ENCODE data around the gene PRELID3B.
"Not testable (repeated sequence)": the region's sequence is repeated elsewhere in the genome, so short reads cannot be mapped to it uniquely, and the experiment has no call there.

Gene PRELID3B

DNA sequence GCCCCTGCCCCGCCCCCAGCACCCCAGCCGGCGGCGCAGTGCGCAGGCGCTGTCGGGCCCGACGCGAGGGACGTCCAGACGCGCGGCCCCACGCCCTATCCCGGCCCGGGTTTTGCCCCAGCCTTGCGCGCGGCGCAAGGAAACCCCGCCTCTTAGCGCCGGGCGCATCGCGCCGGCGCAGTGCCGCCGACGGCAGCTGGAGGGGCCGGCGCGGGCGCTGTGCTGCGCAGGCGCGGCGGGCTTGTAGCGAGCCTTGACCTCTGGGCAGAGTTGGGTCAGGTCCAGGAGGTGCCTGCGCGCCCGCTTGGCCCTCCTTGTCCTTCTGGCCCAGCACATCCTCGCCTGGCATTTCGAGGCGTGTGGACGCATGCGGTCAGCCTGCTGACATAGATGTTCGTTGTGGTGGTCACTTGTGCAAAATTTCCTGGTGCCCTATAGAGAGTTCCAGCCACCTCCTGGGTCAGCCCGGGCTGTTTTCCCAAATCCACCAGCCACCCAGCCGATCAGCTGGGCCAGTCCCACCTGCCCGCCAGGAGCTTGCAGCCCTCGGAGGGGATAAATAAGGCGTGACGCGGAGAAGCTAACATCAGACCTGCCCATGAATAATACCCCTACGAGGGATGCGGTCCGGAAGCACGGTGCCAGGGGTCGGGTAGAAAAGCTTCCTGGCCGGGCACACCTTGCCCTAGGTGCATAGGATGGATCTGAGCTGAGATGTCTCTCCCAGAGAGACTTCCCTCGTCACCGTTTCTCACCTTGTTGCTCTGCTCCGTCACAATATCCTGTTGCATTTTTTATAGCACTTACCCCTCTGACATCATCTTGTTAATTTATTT lies 428 bp upstream of the PRELID3B start:
- Histone ChIP-seq H3K27ac (ENCODE audit: low read depth, low read length) (no peak overlapping the region), H3K36me3 (ENCODE audit: control insufficient read depth, insufficient read depth, low read length) (no peaks in the 10 kb centered on the region), H3K18ac (ENCODE audit: low read length) (no peak overlapping the region), H2BK15ac (replicated peaks; ENCODE audit: low read depth) (no peak overlapping the region), H3K23ac (ENCODE audit: low read length) (no peak overlapping the region), H3K79me1 (ENCODE audit: low read length) (peaks cover 6% of the 10 kb centered on the region), H2BK5ac (ENCODE audit: low read length) (no peak overlapping the region), H3K79me2 (ENCODE audit: control insufficient read depth, insufficient read depth, low read length) (peaks cover 21% of the 10 kb centered on the region), H3K27me3 (ENCODE audit: insufficient read depth, low read length, poor library complexity) (no peaks in the 10 kb centered on the region), H4K5ac (ENCODE audit: low read length) (no peak overlapping the region), H2BK120ac (ENCODE audit: low read depth, low read length) (no peak overlapping the region), H2AK5ac (ENCODE audit: low read length) (no peak overlapping the region), H3K56ac (ENCODE audit: low read length) (peak overlapping the region; percentile 91), H3K4me2 (ENCODE audit: low read length) (peak overlapping the region; percentile 54), H3K4me3 (ENCODE audit: low read length) (no peak overlapping the region), H3K4ac (ENCODE audit: low read depth, low read length) (no peak overlapping the region), H3K9ac (ENCODE audit: low read length) (peak overlapping the region; percentile 87), H4K8ac (ENCODE audit: low read depth, low read length) (peak overlapping the region; percentile 17), H3K4me1 (ENCODE audit: control insufficient read depth, low read depth, low read length) (peaks cover 5% of the 10 kb centered on the region)
- DNase-seq, result peak; percentile 92
- no CpG with 5 or more reads among the region's 66 CpGs for whole genome bisulfite sequencing (ENCODE audit: extremely low coverage, insufficient coverage, low lambda C conversion rate)

DNA sequence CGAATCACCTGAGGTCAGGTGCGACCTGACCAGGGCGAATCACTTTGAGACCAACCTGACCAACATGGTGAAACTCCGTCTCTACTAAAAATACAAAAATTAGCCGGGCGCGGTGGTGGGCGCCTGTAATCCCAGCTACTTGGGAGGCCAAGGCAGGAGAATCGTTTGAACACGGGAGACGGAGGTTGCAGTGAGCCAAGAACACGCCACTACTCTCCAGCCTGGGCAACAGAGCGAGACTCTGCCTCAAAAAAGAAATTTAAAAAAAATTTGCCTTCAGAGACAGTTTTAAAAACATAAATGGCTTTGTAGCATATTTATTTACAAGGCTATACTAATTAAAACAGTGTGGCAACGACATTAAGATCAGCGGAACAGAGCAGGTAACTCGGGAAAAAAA lies 1.1 kb downstream of the PRELID3B start:
- H3K23ac ChIP-seq (ENCODE audit: low read length); H2BK5ac ChIP-seq (ENCODE audit: low read length); H3K4me2 ChIP-seq (ENCODE audit: low read length); H4K8ac ChIP-seq (ENCODE audit: low read depth, low read length); DNase-seq; H4K5ac ChIP-seq (ENCODE audit: low read length); H3K4me3 ChIP-seq (ENCODE audit: low read length); H3K4ac ChIP-seq (ENCODE audit: low read depth, low read length); H3K27me3 ChIP-seq (ENCODE audit: insufficient read depth, low read length, poor library complexity); H3K27ac ChIP-seq (ENCODE audit: low read depth, low read length); H2BK15ac ChIP-seq (replicated peaks; ENCODE audit: low read depth); H3K4me1 ChIP-seq (ENCODE audit: control insufficient read depth, low read depth, low read length); H3K9ac ChIP-seq (ENCODE audit: low read length); H2BK120ac ChIP-seq (ENCODE audit: low read depth, low read length); H3K36me3 ChIP-seq (ENCODE audit: control insufficient read depth, insufficient read depth, low read length); H3K79me1 ChIP-seq (ENCODE audit: low read length); H3K18ac ChIP-seq (ENCODE audit: low read length); H3K56ac ChIP-seq (ENCODE audit: low read length); H2AK5ac ChIP-seq (ENCODE audit: low read length): not testable (repeated sequence)
- WGBS (ENCODE audit: extremely low coverage, insufficient coverage, low lambda C conversion rate), result no CpG with 5 or more reads among the region's 16 CpGs
- peaks cover 23% of the 10 kb centered on the region for H3K79me2 ChIP-seq (ENCODE audit: control insufficient read depth, insufficient read depth, low read length)

DNA sequence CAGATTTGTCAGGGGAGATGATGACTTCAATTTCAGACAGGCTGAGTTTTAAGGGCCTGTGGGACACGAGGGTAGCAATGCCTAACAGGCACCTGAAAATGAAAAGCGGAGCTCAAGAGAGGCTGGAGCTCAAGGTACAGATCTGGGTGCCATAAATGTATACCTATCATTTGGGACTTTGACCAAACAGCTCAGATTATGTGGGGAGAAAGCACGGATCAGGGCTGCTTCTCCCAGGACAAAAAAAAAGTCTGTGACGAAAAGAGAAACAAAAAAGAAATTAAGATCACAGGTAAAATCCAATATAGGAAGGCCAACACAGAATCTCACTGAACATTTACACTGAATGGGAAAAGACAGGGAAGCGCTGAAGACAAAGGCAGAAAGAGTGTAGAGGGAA lies 1.9 kb downstream of the PRELID3B start:
- Histone ChIP-seq H3K18ac (ENCODE audit: low read length) (no peak overlapping the region), H3K79me1 (ENCODE audit: low read length) (peaks cover 6% of the 10 kb centered on the region), H3K27me3 (ENCODE audit: insufficient read depth, low read length, poor library complexity) (no peaks in the 10 kb centered on the region), H3K9ac (ENCODE audit: low read length) (peak overlapping the region; percentile 33), H3K23ac (ENCODE audit: low read length) (no peak overlapping the region), H3K4me1 (ENCODE audit: control insufficient read depth, low read depth, low read length) (peaks cover 5% of the 10 kb centered on the region), H4K8ac (ENCODE audit: low read depth, low read length) (no peak overlapping the region), H2BK120ac (ENCODE audit: low read depth, low read length) (no peak overlapping the region), H4K5ac (ENCODE audit: low read length) (no peak overlapping the region), H2BK5ac (ENCODE audit: low read length) (no peak overlapping the region), H2AK5ac (ENCODE audit: low read length) (no peak overlapping the region), H3K36me3 (ENCODE audit: control insufficient read depth, insufficient read depth, low read length) (peaks cover 4% of the 10 kb centered on the region), H2BK15ac (replicated peaks; ENCODE audit: low read depth) (no peak overlapping the region), H3K27ac (ENCODE audit: low read depth, low read length) (no peak overlapping the region), H3K4ac (ENCODE audit: low read depth, low read length) (no peak overlapping the region), H3K79me2 (ENCODE audit: control insufficient read depth, insufficient read depth, low read length) (peaks cover 23% of the 10 kb centered on the region), H3K56ac (ENCODE audit: low read length) (peak overlapping the region; percentile 52), H3K4me2 (ENCODE audit: low read length) (no peak overlapping the region), H3K4me3 (ENCODE audit: low read length) (no peak overlapping the region)
- WGBS (ENCODE audit: extremely low coverage, insufficient coverage, low lambda C conversion rate), result no CpG with 5 or more reads among the region's 5 CpGs
- DNase-seq, result no peak

DNA sequence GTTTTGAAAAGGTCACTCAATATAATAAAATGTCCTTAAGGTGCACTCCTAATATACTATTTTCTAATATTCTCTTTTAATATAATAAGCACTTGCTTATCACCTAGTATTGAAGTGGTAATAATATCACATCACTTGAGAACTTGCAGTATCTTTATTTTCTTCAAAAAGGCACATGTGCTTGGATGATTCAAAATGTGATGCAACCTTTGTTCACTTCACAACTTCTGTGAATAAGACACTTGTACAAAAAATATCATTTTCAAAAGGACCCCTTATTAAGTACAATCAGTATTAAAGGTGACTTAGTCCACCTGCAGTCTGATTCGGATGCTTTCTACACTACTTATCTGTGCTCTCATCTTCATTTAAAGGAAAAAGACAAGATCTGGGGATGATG lies 3.4 kb downstream of the PRELID3B start:
- H3K4me2 ChIP-seq (ENCODE audit: low read length), result no peak overlapping the region
- H4K5ac ChIP-seq (ENCODE audit: low read length), result no peak overlapping the region
- no peak overlapping the region for H3K4me3 ChIP-seq (ENCODE audit: low read length)
- no peak overlapping the region for H3K9ac ChIP-seq (ENCODE audit: low read length)
- no peak overlapping the region for H2BK5ac ChIP-seq (ENCODE audit: low read length)
- peaks cover 6% of the 10 kb centered on the region for H3K79me1 ChIP-seq (ENCODE audit: low read length)
- no peak overlapping the region for H2AK5ac ChIP-seq (ENCODE audit: low read length)
- no peak overlapping the region for H3K56ac ChIP-seq (ENCODE audit: low read length)
- WGBS (ENCODE audit: extremely low coverage, insufficient coverage, low lambda C conversion rate), result no CpG with 5 or more reads among the region's 1 CpG
- no peak overlapping the region for H3K23ac ChIP-seq (ENCODE audit: low read length)
- peaks cover 5% of the 10 kb centered on the region for H3K4me1 ChIP-seq (ENCODE audit: control insufficient read depth, low read depth, low read length)
- no peak overlapping the region for H2BK15ac ChIP-seq (replicated peaks; ENCODE audit: low read depth)
- H3K4ac ChIP-seq (ENCODE audit: low read depth, low read length), result no peak overlapping the region
- H3K36me3 ChIP-seq (ENCODE audit: control insufficient read depth, insufficient read depth, low read length), result peaks cover 4% of the 10 kb centered on the region
- H4K8ac ChIP-seq (ENCODE audit: low read depth, low read length), result no peak overlapping the region
- H3K27me3 ChIP-seq (ENCODE audit: insufficient read depth, low read length, poor library complexity), result no peaks in the 10 kb centered on the region
- H3K18ac ChIP-seq (ENCODE audit: low read length), result no peak overlapping the region
- H3K27ac ChIP-seq (ENCODE audit: low read depth, low read length), result no peak overlapping the region
- H3K79me2 ChIP-seq (ENCODE audit: control insufficient read depth, insufficient read depth, low read length), result peaks cover 23% of the 10 kb centered on the region
- H2BK120ac ChIP-seq (ENCODE audit: low read depth, low read length), result no peak overlapping the region
- no peak for DNase-seq

DNA sequence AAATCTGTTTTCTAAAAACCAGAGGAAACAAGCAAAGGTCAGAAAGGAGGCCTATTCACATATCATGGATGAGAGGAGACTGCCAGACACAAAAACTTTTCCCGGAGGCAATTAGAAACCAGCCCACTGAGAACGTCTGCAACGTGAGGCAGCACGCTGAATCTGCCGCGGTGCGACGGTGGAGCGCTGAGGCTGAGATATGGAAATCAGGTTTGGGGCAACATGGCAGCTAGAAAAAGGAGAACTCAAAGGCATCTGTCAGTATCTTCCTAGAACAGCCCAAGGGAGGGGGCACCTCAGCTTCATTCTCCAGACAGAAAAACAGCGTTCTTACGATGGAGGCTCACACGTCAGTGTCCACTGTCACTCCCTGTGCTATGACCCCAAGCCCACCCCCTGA lies 5.2 kb downstream of the PRELID3B start:
- Histone ChIP-seq H3K23ac (ENCODE audit: low read length) (no peak overlapping the region), H3K4ac (ENCODE audit: low read depth, low read length) (no peak overlapping the region), H3K36me3 (ENCODE audit: control insufficient read depth, insufficient read depth, low read length) (peaks cover 4% of the 10 kb centered on the region), H3K27me3 (ENCODE audit: insufficient read depth, low read length, poor library complexity) (no peaks in the 10 kb centered on the region), H2AK5ac (ENCODE audit: low read length) (no peak overlapping the region), H2BK120ac (ENCODE audit: low read depth, low read length) (no peak overlapping the region), H3K56ac (ENCODE audit: low read length) (no peak overlapping the region), H3K9ac (ENCODE audit: low read length) (no peak overlapping the region), H3K4me3 (ENCODE audit: low read length) (no peak overlapping the region), H3K27ac (ENCODE audit: low read depth, low read length) (no peak overlapping the region), H2BK5ac (ENCODE audit: low read length) (no peak overlapping the region), H3K79me1 (ENCODE audit: low read length) (peaks cover 6% of the 10 kb centered on the region), H3K79me2 (ENCODE audit: control insufficient read depth, insufficient read depth, low read length) (peaks cover 23% of the 10 kb centered on the region), H3K18ac (ENCODE audit: low read length) (no peak overlapping the region), H3K4me2 (ENCODE audit: low read length) (no peak overlapping the region), H2BK15ac (replicated peaks; ENCODE audit: low read depth) (no peak overlapping the region), H3K4me1 (ENCODE audit: control insufficient read depth, low read depth, low read length) (no peaks in the 10 kb centered on the region), H4K8ac (ENCODE audit: low read depth, low read length) (no peak overlapping the region), H4K5ac (ENCODE audit: low read length) (no peak overlapping the region)
- no peak for DNase-seq
- no CpG with 5 or more reads among the region's 12 CpGs for WGBS (ENCODE audit: extremely low coverage, insufficient coverage, low lambda C conversion rate)

DNA sequence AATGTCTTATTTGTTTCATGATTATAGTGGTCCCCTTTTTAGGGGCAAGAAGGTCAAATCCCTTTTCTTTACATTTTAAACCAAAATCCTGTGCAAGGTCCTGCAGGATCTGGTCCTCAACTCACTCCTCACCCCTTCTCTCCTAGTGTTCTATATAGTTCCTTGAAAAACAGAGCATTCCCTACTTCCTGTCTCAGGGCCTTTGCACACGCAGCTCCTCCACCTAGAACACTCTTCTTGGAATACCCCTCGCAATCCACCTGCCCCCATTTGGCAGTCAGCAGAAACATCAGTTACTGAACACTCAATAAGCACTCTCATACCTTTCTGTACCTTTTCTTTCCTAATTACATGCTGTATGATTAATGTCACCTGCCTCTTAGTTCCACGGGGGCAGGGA lies 7.2 kb downstream of the PRELID3B start:
- Histone ChIP-seq H3K4me1 (ENCODE audit: control insufficient read depth, low read depth, low read length) (peaks cover 3% of the 10 kb centered on the region), H3K9ac (ENCODE audit: low read length) (no peak overlapping the region), H3K18ac (ENCODE audit: low read length) (no peak overlapping the region), H3K27ac (ENCODE audit: low read depth, low read length) (no peak overlapping the region), H2BK15ac (replicated peaks; ENCODE audit: low read depth) (no peak overlapping the region), H3K79me2 (ENCODE audit: control insufficient read depth, insufficient read depth, low read length) (peaks cover 21% of the 10 kb centered on the region), H2BK5ac (ENCODE audit: low read length) (no peak overlapping the region), H3K23ac (ENCODE audit: low read length) (no peak overlapping the region), H3K27me3 (ENCODE audit: insufficient read depth, low read length, poor library complexity) (no peaks in the 10 kb centered on the region), H4K8ac (ENCODE audit: low read depth, low read length) (no peak overlapping the region), H3K4me3 (ENCODE audit: low read length) (no peak overlapping the region), H2BK120ac (ENCODE audit: low read depth, low read length) (no peak overlapping the region), H3K4me2 (ENCODE audit: low read length) (no peak overlapping the region), H3K36me3 (ENCODE audit: control insufficient read depth, insufficient read depth, low read length) (peaks cover 4% of the 10 kb centered on the region), H3K4ac (ENCODE audit: low read depth, low read length) (no peak overlapping the region), H4K5ac (ENCODE audit: low read length) (no peak overlapping the region), H2AK5ac (ENCODE audit: low read length) (no peak overlapping the region), H3K56ac (ENCODE audit: low read length) (no peak overlapping the region), H3K79me1 (ENCODE audit: low read length) (peaks cover 11% of the 10 kb centered on the region)
- WGBS (ENCODE audit: extremely low coverage, insufficient coverage, low lambda C conversion rate), result no CpG with 5 or more reads among the region's 3 CpGs
- no peak for DNase-seq

All from mesendoderm (in vitro differentiated cells).